ENCODE results near the gene ECSIT. TPM values are rescaled to one million over a fixed set of nuclear protein-coding genes. Genes with fewer than 3 reads are reported as not detected.

The ECSIT gene
- total and polyA plus RNA-seq, 11 donors = 69.7 to 242 (median 133) TPM

GRCh38 chr19:11556634-11557420 lies 27.9 kb upstream of the ECSIT start:
- Histone ChIP-seq H3K9me3 (no peaks in the 10 kb centered on the region), H3K36me3 (peaks cover 0 to 30% (median 24%) of the 10 kb centered on the region in 9 donors), H3K4me3 (no peak overlapping the region), H3K4me1 (peaks cover 0 to 39% (median 23%) of the 10 kb centered on the region in 12 donors), H3K27ac (no peak overlapping the region), H3K27me3 (no peaks in the 10 kb centered on the region)
- ATAC-seq (no peak), DNase-seq (no peak)
- WGBS, 4 donors = 76 to 84% (median 81%) methylated on average over 4 of the region's 4 CpGs
- TF ChIP-seq CTCF (IDR thresholded peaks at IDR 0.05) (no peak), POLR2A (IDR thresholded peaks at IDR 0.05) (no peak)
- intact Hi-C loops (cut with DNase I) = loop anchor here in 1 of 10 donors (5.0 kb wide), 1 partner anchor 40 kb away; the partner anchor contains the start of gene ZNF627

GRCh38 chr19:11555246-11555645 lies 26.3 kb upstream of the ECSIT start:
- H3K27ac ChIP-seq = no peak overlapping the region
- ATAC-seq = no peak
- peaks cover 0 to 35% (median 18%) of the 10 kb centered on the region in 12 donors for H3K4me1 ChIP-seq

GRCh38 chr19:11554160-11554559 lies 25.2 kb upstream of the ECSIT start:
- intact Hi-C loops (cut with DNase I) = no loop called here
- no peak for TF ChIP-seq CTCF (IDR thresholded peaks at IDR 0.05)
- no peak for TF ChIP-seq POLR2A (IDR thresholded peaks at IDR 0.05)
- Histone ChIP-seq H3K4me3 (no peak overlapping the region), H3K9me3 (no peaks in the 10 kb centered on the region), H3K27me3 (no peaks in the 10 kb centered on the region), H3K4me1 (peaks cover 0 to 26% (median 11%) of the 10 kb centered on the region in 12 donors), H3K36me3 (peaks cover 0 to 36% (median 29%) of the 10 kb centered on the region in 9 donors), H3K27ac (no peak overlapping the region)
- DNase-seq (no peak), ATAC-seq (no peak)
- 88 to 93% (median 93%) methylated on average over 12 of the region's 12 CpGs for WGBS, 4 donors

More at GRCh38 chr19:11555246-11555645, 26.3 kb upstream of the ECSIT start:
- Histone ChIP-seq H3K36me3 (peaks cover 0 to 30% (median 24%) of the 10 kb centered on the region in 9 donors), H3K27me3 (no peaks in the 10 kb centered on the region), H3K4me3 (no peak overlapping the region), H3K9me3 (no peaks in the 10 kb centered on the region)
- intact Hi-C loops (cut with DNase I) = loop anchor here in 1 of 10 donors (5.0 kb wide), 1 partner anchor 42 kb away; the partner anchor contains the start of gene ZNF627
- no peak for TF ChIP-seq CTCF (IDR thresholded peaks at IDR 0.05)
- no peak for TF ChIP-seq POLR2A (IDR thresholded peaks at IDR 0.05)
- WGBS, 4 donors = 74 to 80% (median 77%) methylated on average over 6 of the region's 6 CpGs
- DNase-seq = no peak

GRCh38 chr19:11552666-11553372 lies 23.9 kb upstream of the ECSIT start:
- TF ChIP-seq CTCF (IDR thresholded peaks at IDR 0.05) (no peak), POLR2A (IDR thresholded peaks at IDR 0.05) (no peak)
- WGBS, 4 donors = 76 to 82% (median 78%) methylated on average over 8 to 20 of the region's 20 CpGs
- peak overlapping the region in 1 of 12 donors; percentile 89 for H3K27ac ChIP-seq
- no peaks in the 10 kb centered on the region for H3K9me3 ChIP-seq
- H3K27me3 ChIP-seq = no peaks in the 10 kb centered on the region
- DNase-seq = no peak
- no peak for ATAC-seq
- intact Hi-C loops (cut with DNase I) = no loop called here
- H3K4me3 ChIP-seq = no peak overlapping the region
- H3K36me3 ChIP-seq = peaks cover 0 to 41% (median 30%) of the 10 kb centered on the region in 9 donors
- peaks cover 0 to 16% (median 4%) of the 10 kb centered on the region in 12 donors for H3K4me1 ChIP-seq
